Progenitor cell of endocrine pancreas (in vitro differentiated cells): ENCODE results near the gene LGALS3BP. TPM values are rescaled to one million over a fixed set of nuclear protein-coding genes. Genes with fewer than 3 reads are reported as not detected.

Experiments used
- DNase-seq: peaks from one replicate; pipeline ENCODE4 v3.0.0; 2021; ENCODE audit warnings: low spot score; ENCODE audit not compliant: unreplicated experiment
- H3K27ac Mint-ChIP-seq: 2 replicates; pipeline ENCODE4 v1.8.0; 2021; ENCODE audit warnings: mild to moderate bottlenecking, moderate library complexity, mixed read lengths
- H3K27me3 Mint-ChIP-seq: 2 replicates; pipeline ENCODE4 v1.8.0; 2021; ENCODE audit warnings: mixed read lengths
- H3K36me3 Mint-ChIP-seq: 2 replicates; pipeline ENCODE4 v1.8.0; 2022; ENCODE audit warnings: mixed read lengths; ENCODE audit not compliant: insufficient read depth
- H3K4me1 Mint-ChIP-seq: 2 replicates; pipeline ENCODE4 v1.8.0; 2021; ENCODE audit warnings: low read depth, mixed read lengths
- H3K4me3 Mint-ChIP-seq: 2 replicates; pipeline ENCODE4 v1.8.0; 2021; ENCODE audit warnings: low read depth, mild to moderate bottlenecking, moderate library complexity, mixed read lengths
- H3K9me3 Mint-ChIP-seq: 2 replicates; pipeline ENCODE4 v1.8.0; 2021; ENCODE audit warnings: low read depth, mixed read lengths
- total RNA-seq: library from RNA; stranded (reverse); gene quantifications from 2 replicates; pipeline ENCODE4 v1.2.1, GENCODE V29; 2021
- TF ChIP-seq, protein P1 (sequence below): fragments of 200-600 bp; sonication (generic); IDR thresholded peaks from one replicate; pipeline ENCODE4 v1.5.0; 2021; ENCODE audit warnings: antibody characterized with exemption, mild to moderate bottlenecking; ENCODE audit not compliant: unreplicated experiment

The LGALS3BP gene
- total RNA-seq, 1 donor from 2014 or later = 72.5 TPM

DNA sequence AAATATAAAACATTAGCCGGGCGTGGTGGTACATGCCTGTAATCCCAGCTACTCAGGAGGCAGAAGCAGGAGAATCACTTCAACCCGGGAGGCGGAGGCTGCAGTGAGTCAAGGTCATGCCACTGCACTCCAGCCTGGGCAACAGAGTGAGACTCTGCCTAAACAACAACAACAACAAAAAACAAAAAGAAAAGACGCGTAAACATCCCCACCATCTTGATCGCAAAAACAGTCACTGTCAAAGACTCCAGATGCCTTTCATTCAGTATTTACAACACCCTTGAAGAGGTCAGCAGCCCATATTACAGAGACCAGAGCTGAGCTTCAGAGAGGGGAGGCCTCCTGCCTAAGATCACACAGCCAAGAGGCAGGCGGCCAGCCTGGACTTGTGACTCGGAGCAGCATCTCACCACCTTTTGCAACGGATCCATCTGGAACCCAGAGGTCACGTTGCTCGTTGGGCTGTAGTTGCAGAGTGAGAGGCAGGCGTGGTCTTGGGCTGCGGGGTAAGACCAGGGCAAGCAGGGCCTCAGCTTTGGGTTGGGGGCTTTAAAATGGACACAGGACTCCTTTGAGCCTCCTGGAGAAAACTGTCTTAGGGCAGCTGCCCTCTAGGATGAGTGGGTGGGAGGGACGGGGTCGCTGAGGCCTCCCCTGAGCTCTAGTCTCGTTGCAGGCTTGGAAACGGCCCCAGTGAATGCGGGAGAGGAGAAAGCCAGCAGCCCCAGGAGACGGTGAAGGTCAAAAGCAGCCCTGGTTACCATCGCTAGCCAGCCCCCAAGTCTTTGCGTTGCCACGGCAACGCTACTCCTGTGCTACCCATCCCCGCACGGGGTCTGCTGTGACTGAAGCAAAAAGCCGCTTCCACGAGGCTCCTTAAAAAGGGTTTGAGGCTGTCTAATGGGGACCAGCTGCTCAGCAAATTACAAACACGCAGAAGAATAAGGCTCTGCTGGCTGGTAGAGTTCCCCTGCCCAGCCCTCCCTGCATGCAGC, 26.1 kb downstream of the LGALS3BP start:
- peak overlapping the region; percentile 19 for H3K27ac Mint-ChIP-seq
- H3K9me3 Mint-ChIP-seq = peaks cover 10% of the 10 kb centered on the region
- H3K27me3 Mint-ChIP-seq = peaks cover 3% of the 10 kb centered on the region
- no peak for DNase-seq
- TF ChIP-seq, protein P1, sequence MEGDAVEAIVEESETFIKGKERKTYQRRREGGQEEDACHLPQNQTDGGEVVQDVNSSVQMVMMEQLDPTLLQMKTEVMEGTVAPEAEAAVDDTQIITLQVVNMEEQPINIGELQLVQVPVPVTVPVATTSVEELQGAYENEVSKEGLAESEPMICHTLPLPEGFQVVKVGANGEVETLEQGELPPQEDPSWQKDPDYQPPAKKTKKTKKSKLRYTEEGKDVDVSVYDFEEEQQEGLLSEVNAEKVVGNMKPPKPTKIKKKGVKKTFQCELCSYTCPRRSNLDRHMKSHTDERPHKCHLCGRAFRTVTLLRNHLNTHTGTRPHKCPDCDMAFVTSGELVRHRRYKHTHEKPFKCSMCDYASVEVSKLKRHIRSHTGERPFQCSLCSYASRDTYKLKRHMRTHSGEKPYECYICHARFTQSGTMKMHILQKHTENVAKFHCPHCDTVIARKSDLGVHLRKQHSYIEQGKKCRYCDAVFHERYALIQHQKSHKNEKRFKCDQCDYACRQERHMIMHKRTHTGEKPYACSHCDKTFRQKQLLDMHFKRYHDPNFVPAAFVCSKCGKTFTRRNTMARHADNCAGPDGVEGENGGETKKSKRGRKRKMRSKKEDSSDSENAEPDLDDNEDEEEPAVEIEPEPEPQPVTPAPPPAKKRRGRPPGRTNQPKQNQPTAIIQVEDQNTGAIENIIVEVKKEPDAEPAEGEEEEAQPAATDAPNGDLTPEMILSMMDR = no peak
- H3K4me3 Mint-ChIP-seq = no peak overlapping the region
- H3K4me1 Mint-ChIP-seq = peaks cover 9% of the 10 kb centered on the region
- no peaks in the 10 kb centered on the region for H3K36me3 Mint-ChIP-seq

DNA sequence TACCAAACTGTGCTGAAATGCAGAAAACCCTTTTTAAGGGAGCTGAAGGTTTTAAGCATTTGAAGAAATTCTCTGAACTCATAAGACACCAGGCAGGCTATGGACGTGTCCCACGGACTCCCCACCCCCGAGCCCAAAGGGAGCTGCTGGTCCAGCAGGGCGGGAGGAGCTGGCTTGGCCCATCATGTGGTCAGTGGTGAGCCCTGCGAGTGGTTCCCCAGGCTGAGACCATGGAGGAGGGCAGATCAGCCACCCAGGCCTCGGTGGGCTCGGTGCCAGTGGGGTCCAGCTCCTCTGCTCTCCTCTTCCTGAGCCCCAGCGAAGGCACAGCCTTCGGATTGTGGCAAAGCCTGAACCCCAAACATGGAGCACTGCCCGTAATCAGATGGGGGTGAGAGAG, 27.0 kb downstream of the LGALS3BP start:
- Mint-ChIP-seq H3K27me3 (peaks cover 3% of the 10 kb centered on the region), H3K4me3 (no peak overlapping the region), H3K36me3 (no peaks in the 10 kb centered on the region), H3K9me3 (peaks cover 10% of the 10 kb centered on the region), H3K4me1 (peaks cover 9% of the 10 kb centered on the region), H3K27ac (peak overlapping the region; percentile 52)
- TF ChIP-seq, protein P1 = no peak
- DNase-seq = no peak

DNA sequence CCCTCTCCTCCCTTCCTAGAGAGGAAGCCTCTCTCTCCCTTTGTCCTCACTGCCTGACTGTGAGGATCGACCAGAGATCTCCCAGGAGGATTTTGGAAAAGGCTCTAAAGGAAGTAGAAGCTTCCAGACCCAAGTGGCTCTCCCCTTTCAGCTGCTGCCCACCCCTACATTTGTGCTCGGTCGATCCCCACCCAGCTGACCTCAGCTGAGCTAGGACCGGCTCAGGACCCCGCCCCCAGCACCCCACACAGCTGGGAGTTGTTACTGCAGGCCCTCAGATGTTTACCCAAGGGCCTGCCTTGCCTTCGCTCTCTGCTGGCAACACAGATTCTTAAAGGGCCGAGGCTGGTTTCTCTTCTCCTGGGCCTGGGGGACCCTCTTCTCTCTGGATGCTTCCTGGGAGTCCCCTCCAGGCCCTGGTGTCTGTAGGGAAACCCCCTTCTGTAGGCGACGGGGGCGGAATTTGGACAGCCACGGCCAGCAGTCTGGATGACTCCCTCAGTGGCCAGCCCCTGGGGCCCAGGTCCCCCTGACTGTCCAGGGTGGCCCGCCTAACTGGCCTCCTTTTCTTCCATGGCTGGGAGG, 27.7 kb downstream of the LGALS3BP start:
- TF ChIP-seq, protein P1 = no peak
- no peaks in the 10 kb centered on the region for H3K36me3 Mint-ChIP-seq
- H3K4me3 Mint-ChIP-seq = no peak overlapping the region
- H3K9me3 Mint-ChIP-seq = peaks cover 10% of the 10 kb centered on the region
- peak; percentile 31 for DNase-seq
- H3K27me3 Mint-ChIP-seq = peaks cover 3% of the 10 kb centered on the region
- peak overlapping the region; percentile 79 for H3K27ac Mint-ChIP-seq
- H3K4me1 Mint-ChIP-seq = peaks cover 12% of the 10 kb centered on the region

DNA sequence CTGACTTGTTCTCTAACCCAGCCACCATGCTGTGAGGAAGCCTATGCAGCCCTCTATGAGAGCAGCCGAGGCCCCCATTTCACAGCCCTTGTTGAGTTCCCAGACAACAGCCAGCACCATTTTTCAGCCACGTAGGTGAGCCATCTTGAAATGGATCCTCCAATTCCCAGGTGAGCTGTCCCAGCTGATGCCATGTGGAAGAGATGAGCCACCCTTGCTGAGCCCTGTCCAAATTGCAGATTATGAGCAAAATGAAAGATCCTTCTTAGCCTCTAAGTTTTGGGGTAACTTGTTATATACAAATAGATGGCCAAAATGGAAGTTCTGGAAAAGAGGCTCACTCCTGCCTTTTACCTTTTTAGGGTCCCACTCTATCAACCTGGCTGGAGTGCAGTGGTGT, 28.9 kb downstream of the LGALS3BP start:
- H3K4me1 Mint-ChIP-seq = peaks cover 12% of the 10 kb centered on the region
- H3K27ac Mint-ChIP-seq = no peak overlapping the region
- H3K36me3 Mint-ChIP-seq = no peaks in the 10 kb centered on the region
- H3K4me3 Mint-ChIP-seq = no peak overlapping the region
- TF ChIP-seq, protein P1 = no peak
- peaks cover 3% of the 10 kb centered on the region for H3K27me3 Mint-ChIP-seq
- no peak for DNase-seq
- peaks cover 10% of the 10 kb centered on the region for H3K9me3 Mint-ChIP-seq

DNA sequence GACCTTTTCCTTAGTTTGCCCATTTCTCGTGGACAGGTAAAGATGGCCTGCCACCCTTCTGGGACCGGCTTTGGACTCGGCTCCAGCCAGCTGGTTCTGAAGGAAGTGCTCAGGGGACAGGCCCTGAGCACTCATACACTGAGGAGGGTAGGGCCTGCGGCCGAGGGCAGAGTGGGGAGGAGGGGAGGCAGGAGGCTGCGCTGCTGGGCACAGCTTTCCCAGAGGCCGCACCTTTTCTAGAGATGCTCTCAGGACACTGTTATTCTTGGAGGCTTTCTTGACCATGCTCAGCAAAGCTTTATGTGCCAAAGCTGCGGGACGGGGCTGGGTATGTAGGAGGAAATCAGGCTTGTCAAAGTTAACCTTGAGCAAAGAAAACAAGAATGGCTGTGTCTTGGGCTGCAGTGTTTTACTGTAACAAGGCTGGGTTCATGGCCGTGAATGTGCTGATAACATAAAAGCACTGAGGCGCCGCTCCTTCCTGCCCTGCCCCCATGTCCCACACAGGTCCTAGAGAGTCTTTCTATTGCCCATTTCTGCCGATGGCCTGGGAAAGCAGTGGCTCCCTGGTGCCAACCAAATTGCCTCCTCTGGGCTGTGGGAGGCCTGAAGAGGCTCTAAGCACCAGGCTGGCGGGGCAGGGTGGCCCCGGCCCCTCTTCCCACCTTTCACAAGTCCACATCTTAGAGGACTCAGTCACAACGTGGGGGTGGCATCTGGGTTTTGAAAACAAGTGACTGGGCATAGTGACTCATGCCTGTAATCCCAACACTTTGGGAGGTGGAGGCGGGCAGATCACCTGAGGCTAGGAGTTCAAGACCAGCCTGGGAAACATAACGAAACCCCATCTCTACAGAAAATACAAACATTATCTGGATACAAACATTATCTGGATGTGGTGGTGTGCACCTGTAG, 32.2 kb downstream of the LGALS3BP start:
- Mint-ChIP-seq H3K4me3 (no peak overlapping the region), H3K27ac (peak overlapping the region; percentile 59), H3K9me3 (peaks cover 10% of the 10 kb centered on the region), H3K36me3 (no peaks in the 10 kb centered on the region), H3K27me3 (peaks cover 6% of the 10 kb centered on the region), H3K4me1 (peaks cover 11% of the 10 kb centered on the region)
- TF ChIP-seq, protein P1 = no peak
- no peak for DNase-seq
